Measurements from ENCODE around the gene NINJ2.
"Not testable (repeated sequence)": the region's sequence is repeated elsewhere in the genome, so short reads cannot be mapped to it uniquely, and the experiment has no call there.

The NINJ2 gene
- total RNA-seq: 1.6 to 5.2 (median 3.0) reads per million in 4 experiments

- DNase-seq: no peak
Observed at GRCh38 chr12:663293-663871, at the start of gene NINJ2. NINJ2 (minus strand) TSS chr12:663445; CDS start chr12:663360, 85 bp downstream.

- no peak for DNase-seq
Observed at GRCh38 chr12:712172-712863, 49.1 kb upstream of the NINJ2 start.

GRCh38 chr12:709455-710020, 46.3 kb upstream of the NINJ2 start:
- no peak for DNase-seq

- not testable (repeated sequence) for DNase-seq
Observed at GRCh38 chr12:708084-708483, 44.8 kb upstream of the NINJ2 start.

- no peak for DNase-seq
Observed at GRCh38 chr12:704516-705242, 41.4 kb upstream of the NINJ2 start.

GRCh38 chr12:701896-702539, 38.8 kb upstream of the NINJ2 start:
- DNase-seq: no peak

- DNase-seq: no peak
Observed at GRCh38 chr12:700016-700415, 36.8 kb upstream of the NINJ2 start.

- DNase-seq: not testable (repeated sequence)
Observed at GRCh38 chr12:698222-698621, 35.0 kb upstream of the NINJ2 start.

- DNase-seq: no peak
Observed at GRCh38 chr12:697481-697880, 34.2 kb upstream of the NINJ2 start.

- DNase-seq: no peak
Observed at GRCh38 chr12:694734-695503, 31.7 kb upstream of the NINJ2 start.

- DNase-seq: no peak
Observed at GRCh38 chr12:693934-694533, 30.8 kb upstream of the NINJ2 start.

GRCh38 chr12:692274-692673, 29.0 kb upstream of the NINJ2 start:
- DNase-seq: no peak

GRCh38 chr12:690466-690865, 27.2 kb upstream of the NINJ2 start:
- no peak for DNase-seq

- peak; percentile 72 for DNase-seq
Observed at GRCh38 chr12:685388-685787, 22.1 kb upstream of the NINJ2 start.

GRCh38 chr12:684416-684815, 21.2 kb upstream of the NINJ2 start:
- DNase-seq: no peak

GRCh38 chr12:681568-682256, 18.5 kb upstream of the NINJ2 start:
- no peak for DNase-seq

- no peak for DNase-seq
Observed at GRCh38 chr12:678747-679712, 15.8 kb upstream of the NINJ2 start.

GRCh38 chr12:675562-675961, 12.3 kb upstream of the NINJ2 start:
- no peak for DNase-seq

GRCh38 chr12:674272-674781, 11.1 kb upstream of the NINJ2 start:
- DNase-seq: peak; percentile 15

GRCh38 chr12:673849-674248, 10.6 kb upstream of the NINJ2 start:
- DNase-seq: no peak

All from effector CD8-positive, alpha-beta T cell (primary cell).